ENCODE results near the gene XPNPEP3. TPM values are rescaled to one million over a fixed set of nuclear protein-coding genes. Genes with fewer than 3 reads are reported as not detected.

XPNPEP3 gene
- total RNA-seq, 1 donor from 2014 or later, result 25.7 TPM

DNA sequence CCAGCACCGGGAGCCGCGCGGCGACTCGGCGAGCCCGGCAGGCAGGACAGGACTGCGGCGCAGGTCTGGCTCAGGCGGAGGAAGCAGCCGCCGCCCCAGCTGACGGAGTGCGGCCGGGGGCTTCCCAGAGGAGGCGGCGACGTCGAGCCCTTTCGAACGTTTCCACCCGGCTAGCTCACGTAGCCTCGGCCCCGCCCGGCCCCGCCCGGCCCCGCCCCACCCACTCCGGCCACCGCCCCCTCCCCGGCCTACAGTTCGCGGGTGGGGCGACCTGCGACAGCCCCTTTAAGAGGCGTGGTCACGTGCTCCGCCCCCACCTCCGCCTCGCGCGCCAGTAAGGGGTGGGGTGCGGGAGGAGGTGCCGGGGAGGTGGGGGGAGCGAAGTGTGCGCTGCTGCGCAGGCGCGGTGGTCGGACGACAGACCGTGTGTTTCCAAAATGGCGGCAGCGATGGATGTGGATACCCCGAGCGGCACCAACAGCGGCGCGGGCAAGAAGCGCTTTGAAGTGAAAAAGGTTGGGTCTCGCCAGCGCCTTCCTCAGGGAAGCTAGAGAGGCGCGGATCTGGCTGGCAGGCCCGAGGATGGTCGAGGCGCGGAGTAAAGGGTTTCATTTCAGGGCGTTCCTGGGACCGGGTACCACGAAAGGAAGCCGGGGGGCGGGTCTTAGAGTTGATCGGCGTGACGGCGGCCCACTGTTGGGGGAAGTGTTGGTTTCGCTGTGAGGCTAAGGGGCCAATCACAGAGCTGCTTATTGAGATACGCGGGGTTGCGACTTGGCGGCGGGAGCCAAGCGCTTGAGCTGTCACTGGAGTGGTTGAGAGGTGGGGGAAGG lies 94.2 kb downstream of the XPNPEP3 start, which contains the start of gene RBX1:
Gene RBX1, plus strand, starts transcription at position 417 of the 833 bp plus-strand sequence. Its CDS starts 21 bp downstream, at position 438.
- DNase-seq (ENCODE audit: low spot score), result peak; percentile 97

DNA sequence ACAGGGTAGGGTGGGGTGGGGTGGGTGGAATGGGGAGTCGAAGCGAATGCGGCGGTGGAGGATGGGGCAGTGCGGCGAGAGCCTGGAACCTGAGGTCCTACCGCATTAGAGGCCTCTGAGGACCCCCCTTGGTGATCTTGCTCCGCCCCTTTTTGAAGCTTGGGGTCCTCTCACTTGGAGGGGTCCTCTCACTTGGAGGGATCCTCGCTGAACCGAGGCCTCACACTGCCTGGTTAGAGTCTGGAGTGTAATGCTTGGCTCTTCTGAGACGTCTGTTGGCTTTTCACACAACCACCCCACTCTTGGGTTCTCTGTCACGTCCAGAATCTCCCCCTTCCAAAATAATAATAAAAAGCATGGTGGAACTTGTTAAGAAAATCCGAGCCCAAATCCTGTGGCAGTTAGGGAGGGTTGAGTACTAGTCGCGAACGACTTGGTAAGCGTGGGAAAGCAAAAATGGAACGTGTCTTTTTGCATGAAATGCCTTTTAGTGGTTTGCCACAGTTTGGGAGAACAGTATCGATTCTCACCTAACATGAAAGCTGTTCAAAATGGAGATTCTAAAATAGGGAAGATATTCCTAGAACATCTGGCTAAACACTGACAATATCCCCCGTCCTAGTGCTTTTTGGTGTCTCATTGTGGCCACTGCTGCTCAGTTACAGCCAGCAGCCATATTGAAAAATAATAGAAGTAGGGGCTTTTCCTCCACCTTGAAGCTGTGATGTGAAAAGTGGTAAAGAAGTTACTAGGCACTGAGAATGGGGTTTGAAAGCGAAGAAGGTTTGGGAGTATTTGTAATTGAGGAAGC lies 95.1 kb downstream of the XPNPEP3 start:
- DNase-seq (ENCODE audit: low spot score), result no peak

DNA sequence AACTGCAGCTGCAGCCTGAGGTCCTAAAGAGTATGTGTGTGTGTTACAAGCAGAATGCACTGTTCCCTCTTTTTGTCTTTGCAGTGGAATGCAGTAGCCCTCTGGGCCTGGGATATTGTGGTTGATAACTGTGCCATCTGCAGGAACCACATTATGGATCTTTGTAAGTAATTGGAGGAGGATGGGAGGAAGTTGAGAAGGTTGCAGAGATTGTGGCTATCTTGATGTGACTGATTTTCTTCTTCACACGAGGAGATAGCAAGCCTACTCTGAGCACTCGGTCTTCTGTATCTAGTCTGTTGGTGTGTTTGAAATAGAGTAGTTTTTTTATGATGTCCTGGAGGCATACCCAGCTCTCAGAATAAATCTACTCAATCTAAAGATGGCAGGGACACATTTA lies 96.5 kb downstream of the XPNPEP3 start:
- no peak for DNase-seq (ENCODE audit: low spot score)

DNA sequence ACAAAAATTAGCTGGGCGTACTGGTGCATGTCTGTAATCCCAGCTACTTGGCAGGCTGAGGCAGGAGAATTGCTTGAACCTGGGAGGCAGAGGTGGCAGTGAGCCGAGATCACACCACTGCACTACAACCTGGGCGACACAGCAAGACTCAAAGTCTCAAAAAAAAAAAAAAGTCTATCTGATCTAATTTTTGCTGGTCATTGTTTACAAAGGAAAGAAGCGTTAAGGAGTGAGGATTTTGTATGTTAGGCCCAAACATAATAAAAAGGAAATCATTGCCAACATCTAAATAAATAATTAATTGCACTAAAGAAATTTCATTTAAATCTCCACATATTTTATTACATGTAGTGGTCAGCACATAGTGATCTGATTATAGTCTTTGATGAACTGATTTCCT lies 97.2 kb downstream of the XPNPEP3 start:
- no peak for DNase-seq (ENCODE audit: low spot score)

DNA sequence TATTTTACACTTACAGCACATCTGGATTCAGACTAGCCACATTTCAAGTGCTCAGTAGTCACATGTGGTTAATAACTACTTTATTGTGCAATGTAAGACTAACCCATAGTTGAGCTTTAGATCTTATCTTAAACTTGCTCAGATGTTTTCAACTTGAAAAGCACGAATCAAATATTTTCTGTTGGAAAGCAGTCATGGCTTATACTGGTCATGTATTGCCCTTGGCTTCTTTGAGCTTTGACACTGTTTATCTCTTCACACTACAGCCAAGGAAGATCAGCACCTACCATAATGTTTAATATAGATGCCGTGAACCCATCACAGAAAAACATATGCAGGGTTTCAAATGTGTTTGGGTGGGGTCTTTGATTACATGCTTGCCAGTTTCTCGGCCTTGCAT lies 98.6 kb downstream of the XPNPEP3 start:
- DNase-seq (ENCODE audit: low spot score), result no peak

DNA sequence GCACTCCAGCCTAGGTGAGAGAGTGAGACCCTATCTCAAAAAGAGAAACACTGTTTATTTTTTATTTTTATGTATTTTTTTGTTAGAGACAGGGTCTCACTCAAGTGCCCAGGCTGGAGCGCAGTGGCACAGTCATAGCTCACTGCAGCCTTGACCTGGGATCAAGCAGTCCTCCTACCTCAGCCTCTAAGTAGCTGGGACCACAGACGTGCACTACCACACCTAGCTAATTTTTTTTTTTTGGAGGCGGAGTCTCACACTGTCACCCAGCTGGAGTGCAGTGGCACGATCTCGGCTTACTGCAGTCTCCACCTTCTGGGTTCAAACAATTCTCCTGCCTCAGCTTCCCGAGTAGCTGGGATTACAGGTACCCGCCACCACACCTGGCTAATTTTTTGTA lies 100.7 kb downstream of the XPNPEP3 start:
- no peak for DNase-seq (ENCODE audit: low spot score)

DNA sequence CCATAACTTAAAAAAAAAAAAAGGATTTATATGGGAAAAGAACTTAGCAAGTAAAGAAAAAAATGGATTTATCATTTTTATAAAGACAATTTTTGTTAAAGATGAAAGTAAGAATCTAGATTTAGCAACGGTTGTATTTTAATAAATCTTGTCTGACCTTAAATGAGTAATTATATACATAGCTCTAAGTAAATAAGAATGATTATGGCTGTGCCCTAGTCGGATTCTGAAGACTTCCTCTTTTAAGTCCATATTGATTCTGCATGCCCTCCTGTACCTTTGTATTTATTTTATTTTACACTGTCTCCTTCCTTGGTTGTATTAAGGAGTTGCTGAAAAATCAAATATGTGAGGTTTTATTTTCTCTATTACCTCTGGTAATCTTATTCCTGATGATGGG lies 101.4 kb downstream of the XPNPEP3 start:
- no peak for DNase-seq (ENCODE audit: low spot score)

DNA sequence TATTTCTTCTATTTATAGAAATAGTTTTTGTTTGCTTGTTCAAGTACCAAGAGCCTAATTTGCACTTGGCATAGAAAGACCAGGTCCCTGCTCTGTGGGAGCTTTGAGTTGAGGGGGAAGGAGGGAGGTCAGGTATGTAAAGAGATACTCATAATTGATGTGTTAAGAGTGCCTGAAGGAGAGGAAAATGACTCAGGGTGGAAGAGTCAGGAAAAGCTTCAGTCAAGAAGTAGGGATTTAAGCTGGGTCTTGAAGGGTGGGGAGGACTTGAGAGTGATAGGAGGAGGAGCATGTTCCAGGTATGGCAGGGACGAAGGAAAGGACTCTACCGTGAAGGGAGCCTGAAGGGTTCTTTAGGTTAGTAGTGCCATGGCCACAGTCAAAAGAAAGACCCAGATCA lies 103.2 kb downstream of the XPNPEP3 start:
- DNase-seq (ENCODE audit: low spot score), result no peak

DNA sequence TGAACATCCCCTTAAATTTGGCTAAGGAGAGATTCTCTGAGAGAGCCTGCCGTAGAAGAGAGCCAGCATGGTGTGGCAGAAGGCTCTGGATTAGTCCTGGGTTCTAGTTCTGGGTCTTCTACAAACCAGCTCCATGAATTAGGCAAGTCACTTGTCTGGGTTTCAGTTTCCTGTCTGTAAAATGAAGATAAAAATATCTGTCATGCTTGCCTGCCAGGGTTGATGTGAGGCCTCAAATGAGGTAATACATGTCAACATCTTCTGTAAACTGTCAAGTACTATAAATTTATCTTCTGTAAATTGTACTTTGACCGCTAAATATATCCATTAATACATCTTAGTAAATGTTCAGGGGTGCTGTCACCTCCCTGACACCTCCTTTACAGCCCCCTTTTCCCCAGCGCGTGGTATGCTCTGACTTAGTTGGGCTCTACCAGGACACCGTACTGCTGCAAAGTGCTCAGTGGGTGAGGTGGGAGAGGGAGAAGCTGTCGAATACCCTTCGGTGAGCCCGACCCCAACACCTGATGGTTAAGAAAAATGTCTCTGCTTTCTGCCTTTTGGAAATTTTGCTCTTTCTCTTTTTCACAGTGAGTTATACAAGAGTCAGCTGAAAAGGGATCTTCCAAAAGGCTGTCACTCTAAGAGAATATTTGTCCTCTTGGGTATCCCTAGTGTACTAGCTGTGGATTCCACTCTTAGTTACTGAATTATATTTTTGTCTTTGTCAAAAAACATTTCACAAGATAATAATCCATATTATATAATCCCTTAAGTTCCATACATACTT lies 109.2 kb downstream of the XPNPEP3 start:
- no peak for DNase-seq (ENCODE audit: low spot score)

DNA sequence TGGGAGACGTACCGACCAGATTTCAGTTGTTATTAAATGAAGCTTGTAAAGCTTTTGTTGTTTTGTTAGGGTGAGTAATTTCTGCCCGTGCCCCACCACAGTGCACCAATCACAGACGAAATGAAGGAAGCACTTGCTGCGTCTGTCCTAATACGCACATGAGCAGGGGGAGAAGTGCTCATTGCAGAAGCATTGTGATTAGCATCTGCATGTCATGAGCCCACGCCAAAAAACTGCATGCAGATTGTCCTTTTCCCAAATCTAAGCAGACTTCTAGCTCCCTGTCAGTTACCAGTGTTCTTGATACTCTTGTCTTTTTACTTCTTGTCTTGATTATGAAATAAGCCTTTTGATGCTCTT lies 109.8 kb downstream of the XPNPEP3 start:
- DNase-seq (ENCODE audit: low spot score), result no peak

DNA sequence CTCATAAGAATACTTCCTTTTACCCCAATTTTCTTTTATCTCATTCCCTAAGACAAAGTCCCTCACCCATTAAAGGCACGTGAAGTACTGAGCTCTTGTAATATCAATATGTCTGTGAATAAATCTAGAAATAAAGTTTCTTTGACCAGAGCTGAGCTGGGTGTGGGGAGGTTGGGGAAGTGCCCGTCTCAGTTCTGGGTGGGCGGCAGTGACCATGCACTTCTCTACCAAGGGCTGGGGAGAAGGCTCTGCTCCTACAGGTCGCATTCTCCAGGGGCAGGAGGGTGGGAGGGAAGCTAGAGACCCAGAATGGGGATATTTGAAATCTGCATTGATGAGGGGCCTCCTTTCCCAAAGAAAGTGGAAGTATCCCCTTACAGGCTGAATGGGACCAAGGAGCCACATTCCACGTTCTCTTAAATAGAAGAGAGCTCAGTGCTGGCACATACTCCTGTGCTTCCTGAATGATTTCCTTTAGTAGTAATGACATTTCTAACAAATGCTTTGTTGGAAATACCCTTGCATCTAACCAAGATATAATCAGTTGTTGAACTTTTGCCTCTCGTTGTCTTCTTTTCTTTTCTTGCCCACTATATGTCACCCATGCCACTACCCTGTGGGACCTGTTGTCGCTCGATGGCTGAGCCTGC lies 110.3 kb downstream of the XPNPEP3 start:
- no peak for DNase-seq (ENCODE audit: low spot score)

DNA sequence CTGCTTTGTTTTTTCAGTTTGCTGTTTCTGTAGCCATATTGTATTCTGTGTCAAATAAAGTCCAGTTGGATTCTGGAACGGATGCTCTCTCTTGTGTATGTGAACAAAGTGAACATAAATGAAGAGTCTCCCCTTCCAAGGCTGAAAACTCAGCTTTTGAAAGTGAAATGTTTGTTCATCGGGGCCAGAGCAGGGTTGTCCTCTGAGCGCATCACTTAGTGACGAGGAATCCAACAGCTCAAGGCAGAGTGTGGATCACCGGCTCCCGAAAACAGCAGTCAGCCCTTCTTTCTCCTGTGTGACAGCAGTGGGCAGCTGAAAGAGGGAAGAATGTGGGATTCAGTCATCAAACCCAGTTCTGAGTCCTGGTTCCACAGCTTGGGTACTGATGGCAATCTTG lies 115.6 kb downstream of the XPNPEP3 start:
- DNase-seq (ENCODE audit: low spot score), result no peak

DNA sequence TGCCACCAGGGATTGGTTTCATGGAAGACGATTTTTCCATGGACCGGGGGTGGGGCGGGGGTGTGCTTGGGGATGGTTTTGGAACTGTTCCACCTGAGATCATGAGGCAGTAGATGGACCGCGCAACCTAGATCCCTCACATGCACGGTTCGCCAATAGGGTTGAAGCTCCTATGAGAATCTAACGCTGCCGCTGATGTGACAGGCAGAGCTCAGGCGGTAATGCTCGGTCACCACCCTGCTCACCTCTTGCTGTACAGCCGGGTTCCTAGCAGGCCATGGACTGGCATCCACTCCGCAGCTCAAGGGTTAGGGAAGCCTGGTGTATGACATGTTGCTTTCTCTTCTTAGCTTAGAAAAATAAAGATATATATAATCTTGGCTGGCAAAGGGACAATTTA lies 116.2 kb downstream of the XPNPEP3 start:
- DNase-seq (ENCODE audit: low spot score), result no peak

DNA sequence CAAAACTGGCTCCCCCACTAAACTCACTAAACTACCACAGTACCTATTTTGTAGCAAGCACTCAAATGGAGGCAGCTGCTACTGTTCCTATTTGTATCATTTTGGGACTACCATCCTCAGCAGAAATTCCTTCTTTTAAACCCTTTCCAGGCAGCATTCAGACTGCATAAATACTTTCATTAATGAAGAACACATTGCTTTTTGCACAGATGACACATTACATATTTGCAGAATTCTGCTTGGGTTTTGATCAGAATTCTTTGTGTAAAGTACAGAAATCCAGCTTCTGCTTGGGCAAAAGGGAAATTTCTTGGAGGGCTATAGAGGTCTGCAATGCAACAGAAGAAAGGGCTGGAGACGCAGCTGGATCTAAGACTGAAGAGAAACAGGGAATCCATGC lies 118.4 kb downstream of the XPNPEP3 start:
- no peak for DNase-seq (ENCODE audit: low spot score)

DNA sequence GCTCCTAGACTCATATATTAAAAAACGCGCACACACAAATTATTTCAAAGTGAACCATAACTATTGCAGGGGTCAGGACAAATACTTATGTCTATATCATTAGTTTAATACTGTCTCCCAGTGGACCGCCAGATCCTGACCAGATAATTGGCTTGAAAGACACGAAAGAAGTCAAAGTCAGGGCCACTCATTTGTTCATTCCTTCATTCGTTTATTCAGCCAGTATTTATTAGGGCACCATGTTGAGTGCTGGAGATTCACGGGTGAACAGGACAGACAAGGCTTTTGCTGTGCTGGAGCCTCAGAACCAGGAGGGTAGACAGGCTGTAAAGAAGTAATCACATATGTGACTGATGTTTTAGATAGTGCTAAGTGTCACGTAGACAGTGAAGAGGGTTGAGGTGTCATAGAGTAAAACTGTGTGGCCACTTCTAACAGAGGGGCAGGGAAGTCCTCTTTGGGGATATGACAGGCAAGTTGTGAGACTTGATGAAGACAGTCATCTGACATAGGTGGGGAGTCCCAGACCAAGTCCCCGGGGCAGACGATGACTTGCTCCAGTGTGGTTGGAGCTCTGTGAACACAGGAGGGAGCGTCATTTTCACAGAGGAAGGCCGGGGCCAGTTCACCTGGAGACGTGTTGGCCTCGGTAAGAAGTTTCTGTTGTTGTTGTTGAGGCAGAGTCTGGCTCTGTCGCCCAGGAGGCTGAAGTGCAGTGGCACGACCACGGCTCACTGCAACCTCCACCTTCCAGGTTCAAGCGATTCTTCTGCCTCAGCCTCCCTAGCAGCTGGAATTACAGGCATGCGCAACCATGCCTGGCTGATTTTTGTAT lies 120.1 kb downstream of the XPNPEP3 start:
- DNase-seq (ENCODE audit: low spot score), result no peak

DNA sequence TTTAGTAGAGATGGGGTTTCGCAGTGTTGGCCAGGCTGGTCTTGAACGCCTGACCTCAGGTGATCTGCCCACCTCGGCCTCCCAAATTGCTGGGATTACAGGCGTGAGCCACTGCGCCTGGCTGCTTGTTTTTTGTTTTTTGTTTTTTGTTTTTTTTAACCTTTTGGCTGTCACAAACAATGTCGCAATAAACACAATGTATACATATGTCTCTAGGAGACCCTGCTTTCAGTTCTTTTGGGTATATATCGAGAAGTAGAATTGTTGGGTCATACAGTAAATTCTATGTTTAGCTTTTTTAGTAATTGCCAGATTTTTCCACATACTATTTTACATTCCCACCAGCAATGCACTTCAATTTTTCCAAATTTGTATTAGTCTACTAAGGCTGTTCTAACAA lies 122.2 kb downstream of the XPNPEP3 start:
- DNase-seq (ENCODE audit: low spot score), result no peak

DNA sequence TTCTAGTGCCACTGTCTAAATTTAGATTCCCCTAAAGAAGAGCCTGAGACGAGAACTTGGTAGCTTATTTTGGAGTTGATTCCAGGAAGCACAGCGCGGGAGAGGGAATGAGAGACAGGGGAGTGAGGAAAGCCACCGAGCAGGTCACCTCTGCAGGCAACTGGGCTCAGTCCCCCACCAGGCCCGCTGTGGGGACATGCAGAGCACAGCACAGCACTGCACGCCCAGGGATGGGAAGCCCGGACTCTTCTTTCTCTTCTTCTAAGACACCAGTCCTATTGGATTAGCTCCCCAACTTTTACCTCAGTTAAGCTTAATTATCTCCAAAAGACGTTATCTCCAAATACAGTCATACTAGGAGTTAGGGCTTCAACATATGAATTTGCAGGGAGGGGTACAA lies 122.9 kb downstream of the XPNPEP3 start:
- no peak for DNase-seq (ENCODE audit: low spot score)
